HG03575 (cell line): ENCODE measurements around the gene RELN.

ENCODE experiments used
- ATAC-seq: cut with Tn5 transposase; IDR thresholded peaks from one replicate; pipeline ENCODE4 v1.9.1; 2021; ENCODE audit not compliant: unreplicated experiment, insufficient number of reproducible peaks, low FRiP score; ENCODE audit errors: extremely low read depth

The RELN gene

DNA sequence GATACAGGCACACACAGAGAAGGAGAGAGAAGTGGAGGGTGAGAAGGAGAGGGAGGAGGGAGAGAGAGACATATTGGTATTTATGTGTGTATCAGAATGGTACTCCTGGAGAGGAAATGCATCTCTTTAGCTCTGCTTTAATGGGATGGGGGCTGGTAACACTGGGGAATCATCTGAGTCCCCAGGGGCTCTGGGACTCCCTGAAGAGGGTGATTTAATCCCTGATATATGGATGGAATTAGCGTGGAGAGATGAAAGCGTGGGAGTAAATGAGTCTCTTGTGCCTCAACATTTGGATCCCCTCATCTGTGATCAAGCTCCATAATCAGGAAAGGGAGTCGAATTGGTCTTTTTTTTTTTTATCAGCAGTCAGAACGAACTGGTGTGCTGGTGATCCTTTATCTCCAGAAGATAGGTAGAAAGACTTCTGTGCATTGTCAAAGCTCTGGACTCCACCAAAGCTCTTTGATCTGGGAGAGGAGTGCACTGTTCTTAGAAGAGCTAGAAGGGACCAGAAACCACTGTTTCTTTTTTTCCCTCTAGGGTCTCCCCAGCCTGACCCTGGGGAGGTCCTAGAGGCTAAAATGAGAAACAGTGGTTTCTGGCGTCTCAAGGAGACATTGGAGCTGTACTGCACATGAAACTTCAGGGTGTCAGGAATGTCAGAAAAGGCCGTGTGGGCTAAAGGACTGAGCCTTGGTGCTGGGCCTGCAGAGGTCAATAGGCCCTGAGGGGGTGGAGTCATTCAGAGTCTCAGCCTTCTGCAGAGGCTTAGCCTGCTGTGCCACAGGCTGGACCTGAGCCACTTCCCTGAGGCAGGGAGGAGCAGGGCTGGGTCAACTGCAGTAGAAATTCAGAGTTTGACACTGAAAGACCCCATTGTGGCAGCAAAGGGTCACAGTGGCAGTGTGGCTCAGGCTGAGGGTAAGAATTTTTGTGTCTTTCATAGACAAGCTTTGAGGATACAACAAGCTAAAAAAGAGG lies 309.0 kb downstream of the RELN start:
- no peak for ATAC-seq

DNA sequence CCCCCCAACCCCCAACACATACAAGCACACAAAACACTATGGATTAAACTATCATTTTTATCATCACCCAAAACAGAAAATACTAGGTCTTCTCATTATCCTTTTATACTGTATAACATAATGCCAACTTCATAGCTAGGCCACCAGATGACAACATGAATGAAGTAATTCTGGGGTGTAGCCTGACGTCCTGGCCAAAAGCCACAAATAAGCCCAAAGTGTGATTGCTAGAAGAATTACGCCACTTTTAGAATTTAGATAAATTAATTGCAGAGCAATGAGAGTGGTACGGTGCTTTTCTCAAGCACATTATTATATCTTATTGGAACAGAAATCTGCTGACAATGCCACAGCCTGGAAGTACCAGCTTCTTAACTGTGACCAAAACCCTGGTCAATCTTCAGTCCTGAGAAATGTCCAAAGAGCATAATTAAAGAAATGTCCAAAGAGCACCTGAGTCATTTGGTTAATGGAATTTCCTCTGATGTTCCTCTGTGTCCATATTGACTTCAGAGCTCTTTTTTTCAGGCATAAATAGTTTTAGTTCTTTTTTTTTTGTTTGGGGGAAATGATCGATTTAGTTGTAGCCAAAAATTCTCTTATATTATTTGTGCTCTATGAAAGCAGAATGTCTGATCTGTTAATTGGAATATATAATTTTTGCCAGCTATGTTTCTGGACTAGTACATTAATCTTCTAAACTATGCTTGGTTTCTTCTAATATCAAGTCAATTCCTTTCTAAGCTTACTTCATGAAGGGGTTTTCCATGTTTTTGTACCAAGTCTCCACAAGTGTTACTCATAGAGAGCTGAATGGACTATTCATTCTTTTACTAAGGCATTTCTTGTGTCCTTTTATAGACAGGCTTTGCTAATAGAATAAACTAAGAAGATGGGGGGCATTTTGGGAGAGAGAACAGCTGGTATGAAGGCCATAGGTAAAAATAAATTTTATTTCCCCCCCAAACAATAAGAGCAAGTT lies 310.0 kb downstream of the RELN start:
- ATAC-seq = no peak

DNA sequence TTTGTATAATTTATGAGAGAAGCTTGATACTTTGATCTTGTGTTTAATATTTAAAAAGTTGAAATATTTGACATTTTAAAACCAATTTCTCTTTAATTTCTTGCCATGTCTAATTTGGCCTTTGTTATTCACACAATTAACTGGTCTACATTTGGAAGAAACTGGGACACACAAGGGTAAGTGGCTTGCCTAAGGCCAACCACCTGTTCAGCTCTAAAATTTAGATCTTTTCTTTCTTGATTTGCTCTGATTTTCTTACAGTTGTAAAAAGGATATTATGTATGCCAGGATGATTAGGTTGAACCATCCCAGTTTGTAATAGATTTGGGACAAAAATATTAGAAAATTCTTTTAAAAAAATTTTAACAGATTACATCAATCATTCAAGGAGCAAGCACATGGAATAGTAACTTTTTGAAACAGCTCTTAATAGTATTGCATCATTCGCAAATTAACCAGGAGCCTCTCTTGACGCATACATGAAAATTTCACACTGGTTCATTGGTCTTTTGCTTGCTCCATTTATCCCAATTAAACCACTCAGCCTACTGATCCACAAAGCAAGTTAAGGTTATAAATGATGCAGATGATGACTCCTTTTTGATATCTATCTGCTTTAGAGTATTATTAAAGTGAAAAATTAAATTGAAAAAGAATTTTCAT lies 321.0 kb downstream of the RELN start:
- no peak for ATAC-seq

DNA sequence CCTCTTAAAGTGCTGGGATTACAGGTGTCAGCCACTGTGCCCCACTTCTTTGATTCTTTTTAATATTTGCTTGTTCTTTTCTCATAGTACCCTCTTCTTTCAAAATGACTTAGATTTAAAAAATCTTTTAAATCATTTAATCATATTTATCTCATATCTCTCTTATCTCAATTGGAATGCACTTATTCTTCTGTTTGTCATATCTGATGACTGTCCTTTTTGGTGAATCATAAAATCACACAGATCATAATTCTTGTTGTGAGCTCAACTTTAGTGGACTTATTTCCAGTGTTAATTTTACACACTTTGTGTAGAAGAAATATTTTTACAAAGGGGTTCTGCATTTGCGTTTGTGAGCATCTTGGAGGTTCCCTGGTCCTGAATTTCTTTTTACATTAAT lies 323.1 kb downstream of the RELN start:
- no peak for ATAC-seq

DNA sequence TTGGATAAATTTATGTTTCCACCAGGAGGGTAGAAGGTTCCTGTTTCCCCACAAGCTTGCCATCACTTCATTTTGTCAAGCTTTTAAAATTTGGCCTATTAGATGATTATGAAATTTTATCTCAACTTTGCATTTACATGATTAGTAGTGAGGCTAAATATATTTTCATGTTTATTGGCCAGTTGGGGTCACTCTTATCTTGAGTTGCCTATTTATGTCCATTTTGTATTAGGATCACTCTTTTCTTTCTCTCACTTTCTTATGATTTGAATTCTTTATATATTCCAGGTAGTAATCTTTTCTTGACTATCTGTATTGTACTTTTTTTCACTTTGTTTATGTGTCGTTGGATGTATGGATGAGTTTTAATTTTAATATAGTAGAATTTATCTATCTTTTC lies 324.9 kb downstream of the RELN start:
- ATAC-seq = no peak

DNA sequence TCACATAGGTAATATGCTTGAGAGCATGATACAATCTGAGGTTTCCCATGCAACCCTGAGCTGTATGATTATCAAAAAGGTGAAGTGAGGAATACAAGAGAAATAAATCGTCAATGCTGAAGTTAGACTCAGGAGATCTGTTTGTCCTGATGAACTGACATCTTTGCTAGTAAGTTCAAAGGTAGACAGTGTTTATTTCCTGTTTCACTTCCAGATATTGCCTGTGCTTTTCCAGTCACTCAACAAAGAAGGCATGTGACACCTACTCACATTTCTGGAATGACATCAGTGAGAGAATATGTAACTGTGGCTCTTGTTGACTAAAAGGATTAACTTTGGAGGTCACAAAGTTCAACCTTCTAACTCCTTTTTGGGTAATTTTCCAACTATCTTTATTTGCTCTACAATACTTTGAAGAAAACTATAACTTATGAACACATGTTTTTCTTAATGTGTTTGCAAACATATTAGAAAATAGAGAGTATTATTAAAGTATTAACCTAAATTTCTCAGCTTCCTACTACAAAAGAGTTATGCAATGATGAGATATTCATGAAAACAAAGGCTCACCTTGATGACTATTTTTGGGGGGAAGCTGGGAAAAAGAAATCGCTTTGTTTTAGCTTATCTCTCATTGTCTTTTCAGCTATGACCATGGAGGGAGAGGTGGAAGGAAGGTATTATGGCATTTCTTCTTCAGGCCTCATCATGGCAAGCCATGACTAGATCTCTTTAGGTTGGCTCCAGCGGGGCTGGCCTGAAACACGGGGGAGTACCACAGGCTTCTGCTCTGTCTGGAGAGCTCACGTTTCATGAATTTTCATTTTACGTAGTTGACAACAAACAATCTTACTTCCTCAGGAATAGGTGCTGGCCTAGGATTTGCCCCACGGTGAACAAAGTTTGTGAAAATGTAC lies 328.7 kb downstream of the RELN start:
- ATAC-seq = no peak

DNA sequence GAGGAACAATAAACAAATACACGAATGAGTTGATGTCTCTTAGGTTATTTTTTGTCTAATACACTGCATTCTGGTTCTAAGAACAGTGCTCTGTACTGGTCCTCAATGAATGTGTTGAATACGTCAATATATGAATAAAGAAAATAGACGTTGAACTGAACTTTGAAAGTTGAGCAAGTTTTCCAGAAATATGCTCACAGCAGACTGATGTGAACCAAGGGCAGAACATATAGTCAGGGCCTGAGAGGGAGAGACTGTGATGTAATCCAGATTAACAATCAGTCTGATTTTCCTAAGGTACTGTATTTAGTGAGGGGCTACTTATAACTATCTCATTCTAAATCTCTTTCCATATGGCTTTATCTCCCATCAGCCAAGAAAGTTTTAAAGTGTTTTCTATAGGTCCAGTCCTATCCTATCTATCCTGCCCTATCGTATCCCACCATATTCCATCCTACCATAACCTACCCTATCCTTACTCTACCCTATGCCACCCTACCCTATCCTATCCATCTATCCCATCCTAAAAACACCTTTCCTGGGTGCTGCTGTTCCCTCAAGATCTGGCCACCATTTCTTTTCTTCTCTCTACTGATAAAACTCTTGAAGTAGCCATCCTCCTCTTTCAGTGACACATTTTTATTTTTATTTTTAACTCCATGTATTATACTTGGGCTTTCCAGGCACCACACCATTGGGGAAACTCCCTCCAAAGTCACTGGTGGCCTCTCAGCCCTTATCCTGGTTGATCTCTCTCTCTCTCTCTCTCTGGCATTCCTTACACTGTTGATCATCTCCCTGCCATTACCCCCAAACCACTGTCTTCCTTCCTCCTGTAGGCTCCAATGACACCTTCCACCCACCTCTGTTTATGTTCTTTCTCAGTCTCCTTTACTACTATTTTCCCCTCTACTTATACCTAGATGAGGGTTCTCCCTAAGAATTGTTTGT lies 331.1 kb downstream of the RELN start:
- ATAC-seq = no peak

DNA sequence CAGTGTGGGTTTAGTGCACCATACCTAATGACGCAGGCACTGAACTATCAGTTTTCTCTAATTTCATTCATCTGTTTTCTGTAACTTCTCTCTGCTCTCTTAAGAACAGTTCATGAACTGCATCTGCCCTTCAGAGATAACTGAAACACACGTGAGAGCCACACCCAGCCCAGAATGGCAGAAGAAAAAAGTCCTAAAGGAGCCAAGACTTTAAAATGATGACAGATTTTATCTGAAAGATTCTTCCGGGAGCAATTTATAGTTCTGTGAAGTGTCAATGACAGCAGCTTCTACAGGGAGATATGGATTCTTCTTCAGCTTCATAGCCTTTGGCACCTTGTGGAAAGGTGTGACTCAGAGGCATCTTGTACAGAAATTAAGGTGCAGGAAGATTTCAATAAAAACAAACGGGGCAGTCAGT lies 332.0 kb downstream of the RELN start:
- ATAC-seq = no peak

DNA sequence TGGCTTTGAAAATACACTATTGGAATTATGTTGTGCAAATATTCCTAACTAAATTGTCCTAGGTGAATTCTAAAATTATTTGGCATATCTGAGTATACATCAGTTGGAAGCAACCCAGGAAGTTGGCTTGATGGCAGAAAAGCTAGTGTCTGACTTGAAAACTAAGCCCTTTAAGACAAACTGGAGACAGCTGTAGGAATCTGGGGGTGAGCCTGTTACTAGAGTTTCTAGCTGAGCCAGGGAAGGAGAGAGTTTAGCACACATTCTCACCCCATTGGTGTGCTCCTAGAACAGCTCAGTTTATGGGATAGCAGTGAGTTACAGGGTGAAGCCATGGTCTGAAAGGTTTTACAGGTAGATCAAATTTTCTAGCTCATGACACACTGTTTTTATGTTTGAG lies 333.2 kb downstream of the RELN start:
- ATAC-seq = no peak

DNA sequence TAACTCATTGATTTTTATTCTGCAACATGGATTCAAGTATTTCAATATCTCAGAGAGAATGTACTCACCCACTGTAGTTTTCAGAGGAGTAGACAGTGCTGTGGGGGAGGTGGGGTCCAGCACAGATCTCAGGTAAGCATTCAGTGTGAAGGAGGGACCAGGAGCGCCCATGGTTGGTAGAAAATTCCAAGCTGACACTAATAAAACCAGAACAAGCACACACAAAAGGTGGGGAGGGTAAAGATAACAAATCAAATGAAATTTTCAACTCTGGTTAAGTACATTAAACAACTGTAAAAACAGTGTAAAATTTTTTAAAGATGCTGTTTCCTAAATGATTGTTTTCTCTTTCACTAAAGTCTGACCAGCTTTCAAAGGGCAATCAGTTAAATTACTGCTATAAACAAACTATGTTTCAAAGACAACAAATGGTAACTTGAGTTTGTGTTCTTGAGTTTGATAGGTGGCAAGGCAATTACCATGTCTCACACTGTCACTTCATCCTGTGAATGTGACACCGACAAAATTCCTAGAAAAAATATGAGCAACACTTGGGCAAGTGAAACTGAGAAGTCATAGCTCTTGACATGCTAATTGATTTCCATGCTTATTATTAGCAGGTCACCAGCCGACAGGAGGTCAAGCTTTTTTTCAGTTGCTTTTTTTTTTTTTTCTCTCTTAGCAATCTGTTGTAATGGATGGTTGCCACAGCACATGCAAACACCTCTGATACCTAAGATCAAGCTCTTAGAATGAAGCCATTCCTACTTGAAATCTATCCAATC lies 337.7 kb downstream of the RELN start:
- ATAC-seq = no peak

DNA sequence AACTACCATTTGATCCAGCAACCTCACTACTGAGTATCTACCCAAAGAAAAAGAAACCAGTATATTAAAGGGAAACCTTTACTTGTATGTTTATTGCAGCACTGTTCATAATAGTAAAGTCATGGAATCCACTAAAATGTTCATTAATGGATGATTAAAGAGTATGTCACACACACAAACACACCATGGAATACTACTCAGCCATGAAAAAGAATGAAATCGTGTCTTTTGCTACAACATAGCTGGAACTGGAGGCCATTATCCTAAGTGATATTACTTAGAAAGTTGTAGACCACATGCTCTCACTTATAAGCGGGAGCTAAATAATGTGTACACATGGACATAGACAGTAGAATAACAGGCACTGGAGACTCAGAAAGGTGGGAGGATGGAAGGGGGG lies 340.4 kb downstream of the RELN start:
- ATAC-seq = no peak

DNA sequence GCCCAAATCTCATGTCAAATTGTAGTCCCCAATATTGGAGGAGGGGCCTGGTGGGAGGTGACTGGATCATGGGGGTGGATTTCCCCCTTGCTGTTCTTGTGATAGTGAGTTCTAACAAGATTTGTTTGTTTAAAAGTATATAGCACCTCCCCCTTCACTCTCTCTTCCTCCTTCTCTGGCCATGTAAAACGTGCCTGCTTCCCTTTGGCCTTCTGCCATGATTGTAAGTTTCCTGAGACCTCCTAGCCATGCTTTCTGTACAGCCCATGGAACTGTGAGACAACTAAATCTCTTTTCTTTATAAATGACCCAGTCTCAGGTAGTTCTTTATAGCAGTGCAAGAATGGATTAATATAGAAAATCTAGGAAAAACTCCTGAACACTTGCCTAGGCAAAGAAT lies 341.3 kb downstream of the RELN start:
- ATAC-seq = no peak

DNA sequence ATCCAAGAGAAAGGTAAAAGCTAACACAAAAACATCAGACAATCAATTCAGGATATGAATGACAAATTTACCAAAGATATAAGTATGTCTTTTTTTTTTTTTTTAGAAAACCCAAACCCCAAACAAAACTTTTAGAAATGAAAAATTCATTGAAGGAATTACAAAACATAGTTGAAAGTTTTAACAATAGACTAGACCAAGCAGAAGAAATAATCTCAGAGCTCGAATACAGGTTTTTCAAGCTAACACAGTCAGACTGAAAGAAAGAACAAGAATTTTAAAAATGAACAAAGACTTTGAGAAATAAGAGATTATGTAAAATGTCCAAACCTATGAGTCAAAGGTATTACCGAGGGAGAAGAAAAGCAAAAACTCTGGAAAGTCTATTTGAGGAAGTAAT lies 345.1 kb downstream of the RELN start:
- no peak for ATAC-seq

DNA sequence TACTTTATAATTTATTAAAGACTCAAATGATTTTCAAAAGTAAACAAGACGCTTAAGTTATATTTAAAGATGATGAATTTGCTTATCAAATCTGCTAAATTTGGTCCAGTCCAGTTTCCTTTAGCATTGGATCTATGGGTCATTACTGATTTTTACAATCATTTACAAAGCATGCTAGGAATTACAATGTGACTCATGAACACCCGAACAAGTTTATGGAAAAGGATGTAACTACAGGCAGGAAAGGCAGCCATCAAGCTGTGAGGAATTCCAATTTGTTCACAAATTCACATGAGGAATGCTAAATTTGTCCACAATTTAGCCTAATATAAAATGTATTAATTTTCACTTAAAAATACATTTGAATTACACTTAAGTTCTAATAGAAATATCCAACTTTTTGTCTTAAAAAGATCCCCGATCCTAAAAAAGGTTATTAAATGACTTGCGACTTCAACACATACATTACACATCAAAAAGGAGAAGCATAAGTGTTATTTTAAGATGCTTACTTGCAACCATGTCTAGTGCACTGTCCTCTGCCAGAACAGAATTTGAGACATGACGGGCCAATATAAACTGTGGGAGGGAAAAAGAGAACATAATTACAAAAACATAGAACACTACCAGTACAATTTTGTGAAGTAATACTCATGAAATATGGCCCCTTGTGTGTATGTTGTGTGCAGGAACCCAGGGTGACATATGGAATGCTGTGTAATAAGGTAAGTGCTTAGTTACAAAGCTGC lies 349.3 kb downstream of the RELN start:
- no peak for ATAC-seq

DNA sequence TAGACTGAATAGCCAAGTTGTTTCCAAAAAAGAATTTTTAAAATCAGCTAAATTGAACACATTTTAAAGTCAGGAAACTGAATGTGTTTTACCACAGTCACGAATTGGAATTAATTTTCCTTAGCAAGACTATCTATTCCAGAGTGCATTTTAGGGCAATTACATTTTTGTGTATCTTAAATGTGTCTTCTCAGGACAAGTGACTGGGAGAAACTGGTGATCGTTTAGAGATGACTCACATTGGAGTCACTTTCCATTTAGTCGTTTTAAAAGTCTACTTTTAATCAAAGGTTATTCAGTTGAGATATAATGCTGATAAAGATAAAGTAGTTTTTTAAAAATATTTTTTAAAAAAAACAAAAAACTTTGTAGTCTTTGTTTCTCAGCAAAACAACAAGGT lies 351.7 kb downstream of the RELN start:
- no peak for ATAC-seq

DNA sequence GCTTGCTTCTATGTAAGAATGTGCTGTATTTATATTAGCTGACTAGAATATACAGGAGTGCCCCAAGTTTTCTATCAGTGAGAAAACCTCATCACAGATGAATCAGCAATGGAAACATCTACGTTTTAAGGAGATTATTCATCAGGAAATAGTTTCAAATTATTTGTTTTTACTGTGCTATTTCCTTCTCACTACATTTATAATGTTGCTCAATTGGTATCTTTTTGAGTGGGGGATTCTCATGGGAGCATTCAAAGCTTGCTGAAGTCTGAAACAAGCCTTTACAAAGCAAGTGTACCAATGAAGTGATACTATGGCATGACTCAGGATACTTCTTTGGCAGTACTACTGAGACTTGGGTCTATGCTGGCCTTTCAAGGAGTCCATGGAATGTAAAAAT lies 352.4 kb downstream of the RELN start:
- no peak for ATAC-seq
